ENCODE data around the gene STN1. TPM values are rescaled to one million over a fixed set of nuclear protein-coding genes. Genes with fewer than 3 reads are reported as not detected.

STN1 gene
- total and polyA plus RNA-seq, 2 of the 4 experiments (the other 2 are of a cell fraction) = 17.8 to 32.3 TPM

DNA sequence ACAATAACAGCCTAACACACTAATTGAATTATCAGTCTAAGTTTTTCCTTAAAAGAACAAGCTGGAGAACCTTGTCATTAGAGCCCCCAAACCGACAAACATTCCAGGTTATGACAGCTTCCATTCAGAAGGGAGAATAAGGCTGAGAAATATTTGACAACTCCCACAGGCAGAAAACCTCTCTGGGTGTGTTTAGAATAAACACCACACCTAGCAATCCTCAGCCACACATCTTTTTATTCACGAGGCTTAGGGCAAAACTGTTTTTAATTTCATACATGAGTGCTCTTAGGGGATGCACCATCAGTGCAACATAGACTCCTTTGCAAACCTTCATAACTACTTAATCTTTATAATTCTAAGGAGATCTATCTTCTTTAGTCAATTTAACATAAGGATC is 24.2 kb downstream of the STN1 start:
- H2AFZ ChIP-seq (replicated peaks; ENCODE audit: low read length, poor library complexity) = no peak overlapping the region
- no peak overlapping the region for H3K27ac ChIP-seq (ENCODE audit: insufficient read depth, low read length)
- no peaks in the 10 kb centered on the region for H3K27me3 ChIP-seq (ENCODE audit: control insufficient read depth, insufficient read depth, low read length)
- no CpG with 5 or more reads among the region's 2 CpGs for WGBS, 2 experiments (ENCODE audit: extremely low coverage in 2 of 2, insufficient read length in 1 of 2)
- H2AK9ac ChIP-seq (replicated peaks; ENCODE audit: low read depth, low read length, poor library complexity) = no peak overlapping the region
- 0 out of 2 replicates have a peak overlapping the region, but pooled peaks have one; percentile 9 for H2BK120ac ChIP-seq (ENCODE audit: low read depth, low read length)
- H3K18ac ChIP-seq (ENCODE audit: low read depth, low read length) = no peak overlapping the region; the same call in 1 of the 2 replicates
- H2BK5ac ChIP-seq (ENCODE audit: low read depth, low read length, poor library complexity, severe bottlenecking) = peak overlapping the region; percentile 9
- peaks cover 0 to 14% of the 10 kb centered on the region in 2 experiments; a peak in 1 of 4 replicates for H3K79me1 ChIP-seq (ENCODE audit: low read depth in 1 of 2, low read length in 2 of 2)
- H3K14ac ChIP-seq (replicated peaks; ENCODE audit: low read depth, low read length) = no peak overlapping the region
- no TSS peak for BruUV-seq (replicated peaks)
- H3K36me3 ChIP-seq (ENCODE audit: control insufficient read depth, insufficient read depth, low read length) = peaks cover 11% of the 10 kb centered on the region; the same call in 1 of the 2 replicates
- H4K91ac ChIP-seq (ENCODE audit: insufficient read depth, low read depth, low read length) = no peak overlapping the region; the same call in 1 of the 2 replicates
- H4K20me1 ChIP-seq (ENCODE audit: insufficient read depth, low read length) = no peaks in the 10 kb centered on the region
- H3K9ac ChIP-seq (ENCODE audit: low read depth, low read length) = no peak overlapping the region
- H3K4me2 ChIP-seq (ENCODE audit: low read depth, low read length) = no peak overlapping the region
- peak overlapping the region; percentile 31; the same call in 1 of the 2 replicates for H4K5ac ChIP-seq (ENCODE audit: low read depth, low read length)
- 0 out of 2 replicates have a peak overlapping the region, but pooled peaks have one; percentile 19 for H3K23ac ChIP-seq (ENCODE audit: low read depth, low read length)
- H2BK15ac ChIP-seq (ENCODE audit: low read depth, low read length) = no peak overlapping the region
- TF ChIP-seq, protein P1, sequence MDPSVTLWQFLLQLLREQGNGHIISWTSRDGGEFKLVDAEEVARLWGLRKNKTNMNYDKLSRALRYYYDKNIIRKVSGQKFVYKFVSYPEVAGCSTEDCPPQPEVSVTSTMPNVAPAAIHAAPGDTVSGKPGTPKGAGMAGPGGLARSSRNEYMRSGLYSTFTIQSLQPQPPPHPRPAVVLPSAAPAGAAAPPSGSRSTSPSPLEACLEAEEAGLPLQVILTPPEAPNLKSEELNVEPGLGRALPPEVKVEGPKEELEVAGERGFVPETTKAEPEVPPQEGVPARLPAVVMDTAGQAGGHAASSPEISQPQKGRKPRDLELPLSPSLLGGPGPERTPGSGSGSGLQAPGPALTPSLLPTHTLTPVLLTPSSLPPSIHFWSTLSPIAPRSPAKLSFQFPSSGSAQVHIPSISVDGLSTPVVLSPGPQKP (IDR thresholded peaks at IDR 0.05; ENCODE audit: borderline replicate concordance, low read depth, low read length) = no peak
- TF ChIP-seq MAFK (IDR thresholded peaks at IDR 0.05; ENCODE audit: low read depth, low read length) (no peak), POLR2A (IDR thresholded peaks at IDR 0.05; ENCODE audit: low read depth, low read length) (no peak), RFX5 (IDR thresholded peaks at IDR 0.05; ENCODE audit: low read depth, low read length) (no peak), RAD21 (IDR thresholded peaks at IDR 0.05; ENCODE audit: low read length) (no peak), FOS (IDR thresholded peaks at IDR 0.05; ENCODE audit: low read depth, low read length) (no peak), CEBPB (IDR thresholded peaks at IDR 0.05; ENCODE audit: low read depth, low read length) (no peak), BHLHE40 (IDR thresholded peaks at IDR 0.05; ENCODE audit: low read depth, low read length) (no peak), MAZ (IDR thresholded peaks at IDR 0.05; ENCODE audit: borderline replicate concordance, low read depth, low read length) (no peak), MXI1 (IDR thresholded peaks at IDR 0.05; ENCODE audit: borderline replicate concordance, low read depth, low read length) (no peak), RCOR1 (IDR thresholded peaks at IDR 0.05; ENCODE audit: insufficient replicate concordance, low read length) (no peak)
- TF ChIP-seq, protein P2, sequence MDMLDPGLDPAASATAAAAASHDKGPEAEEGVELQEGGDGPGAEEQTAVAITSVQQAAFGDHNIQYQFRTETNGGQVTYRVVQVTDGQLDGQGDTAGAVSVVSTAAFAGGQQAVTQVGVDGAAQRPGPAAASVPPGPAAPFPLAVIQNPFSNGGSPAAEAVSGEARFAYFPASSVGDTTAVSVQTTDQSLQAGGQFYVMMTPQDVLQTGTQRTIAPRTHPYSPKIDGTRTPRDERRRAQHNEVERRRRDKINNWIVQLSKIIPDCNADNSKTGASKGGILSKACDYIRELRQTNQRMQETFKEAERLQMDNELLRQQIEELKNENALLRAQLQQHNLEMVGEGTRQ (IDR thresholded peaks at IDR 0.05; ENCODE audit: low read depth, low read length) = no peak
- ChIA-PET CTCF (interaction anchor here (0.6 kb wide), 1 partner anchor 222 kb away, joined by 3 read pairs; no protein-coding TSS in a partner anchor), POLR2A (ENCODE audit: unreplicated experiment) (no interaction called here)
- no peak for DNase-seq
- no peak overlapping the region; the same call in 1 of the 2 replicates for H3K4ac ChIP-seq (ENCODE audit: low read depth, low read length)
- in situ Hi-C loops (cut with MboI; ENCODE audit: low sequenced_read_pairs) (no loop called here), intact Hi-C loops (cut with micrococcal nuclease) (loop anchor here (1.0 kb wide), 1 partner anchor 73 kb away; the partner anchor contains the start of gene SLK), dilution Hi-C loops (cut with HindIII; ENCODE audit: low sequenced_read_pairs, unreplicated experiment) (no loop called here)
- no peak overlapping the region for H2AK5ac ChIP-seq (ENCODE audit: low read depth, low read length)
- peaks cover 20% of the 10 kb centered on the region for H3K4me1 ChIP-seq (ENCODE audit: control insufficient read depth, insufficient read depth, low read length)
- H2BK20ac ChIP-seq (ENCODE audit: low read depth, low read length) = no peak overlapping the region
- H3K4me3 ChIP-seq (ENCODE audit: insufficient read depth, low read depth, low read length) = no peak overlapping the region
- H3K9me1 ChIP-seq (ENCODE audit: insufficient read depth, low read length) = peaks cover 7% of the 10 kb centered on the region
- no peak for ATAC-seq (ENCODE audit: low read depth)
- H3K56ac ChIP-seq (ENCODE audit: extremely low read depth, insufficient read depth, low read length) = no peak overlapping the region
- H3K9me3 ChIP-seq (ENCODE audit: control insufficient read depth, insufficient read depth, low read length) = no peaks in the 10 kb centered on the region
- H4K8ac ChIP-seq (ENCODE audit: low read depth in 2 of 2, low read length in 2 of 2) = no peak overlapping the region

All from IMR-90 (cell line).